Prostate gland (tissue), 2 donors: ENCODE results near the gene TP53RK. TPM values are rescaled to one million over a fixed set of nuclear protein-coding genes. Genes with fewer than 3 reads are reported as not detected.

Experiments used
- DNase-seq: peaks from one replicate; pipeline ENCODE4 v3.0.0-alpha.2; 2019; ENCODE audit warnings: low spot score
- H3K27ac ChIP-seq, 2 donors: fragments of 200-600 bp; sonication (generic); 2 replicates each; pipeline ENCODE4 v1.5.1; 2017 to 2019
- H3K27me3 ChIP-seq: fragments of 200-600 bp; sonication (generic); replicated peaks from 2 replicates; pipeline ENCODE4 v1.5.1; 2019; ENCODE audit not compliant: insufficient read depth
- H3K36me3 ChIP-seq, 2 donors: fragments of 200-600 bp; sonication (generic); 1 replicate in 1 of 2; 2 replicates in 1 of 2; pipeline versions ENCODE4 v1.5.1 to v1.8.1; 2017 to 2019
- H3K4me1 ChIP-seq: fragments of 200-600 bp; sonication (generic); replicated peaks from 2 replicates; pipeline ENCODE4 v1.5.1; 2019
- H3K4me3 ChIP-seq, 2 donors: fragments of 200-600 bp; sonication (generic); 2 replicates each; pipeline ENCODE4 v1.5.1; 2017 to 2019
- H3K9me3 ChIP-seq: fragments of 200-600 bp; sonication (generic); 2 replicates; pipeline ENCODE4 v1.5.1; 2017
- CTCF ChIP-seq, 4 experiments: fragments of 200-600 bp in 2 of 4; fragments of 450-650 bp in 2 of 4; sonication (generic) in 2 of 4; IDR thresholded peaks; 1 replicate in 3 of 4; 2 replicates in 1 of 4; pipeline ENCODE4 v1.5.1; 2016 to 2019; ENCODE audit warnings: antibody characterized with exemption in 4 of 4, mild to moderate bottlenecking in 2 of 4, moderate library complexity in 2 of 4
- POLR2A ChIP-seq: fragments of 450-650 bp; IDR thresholded peaks from one replicate; pipeline ENCODE4 v1.6.1; 2016; ENCODE audit warnings: antibody characterized with exemption, mild to moderate bottlenecking
- POLR2AphosphoS5 ChIP-seq: sonication (generic); formaldehyde crosslinking; IDR thresholded peaks from one replicate; pipeline ENCODE4 v1.6.1; 2017; ENCODE audit warnings: antibody characterized with exemption
- WGBS: methylation state at CpG from one replicate; pipeline ENCODE4 v1.1.5; 2018; 5-methylcytosine and 5-hydroxymethylcytosine counted together
- intact Hi-C: fragments of 100-400 bp; cut with DNase I; formaldehyde crosslinking; loops from one replicate; pipeline ENCODE4 v1.14.2; 2022
- total RNA-seq, 2 donors: library from RNA; depleted of rRNA; stranded (reverse); fragments of >200 nt; gene quantifications; one replicate each; pipeline ENCODE4 v1.1.0, GENCODE V29; 2016

Gene TP53RK
- total RNA-seq, 2 donors from 2014 or later, result 23.2 to 29.6 TPM

DNA sequence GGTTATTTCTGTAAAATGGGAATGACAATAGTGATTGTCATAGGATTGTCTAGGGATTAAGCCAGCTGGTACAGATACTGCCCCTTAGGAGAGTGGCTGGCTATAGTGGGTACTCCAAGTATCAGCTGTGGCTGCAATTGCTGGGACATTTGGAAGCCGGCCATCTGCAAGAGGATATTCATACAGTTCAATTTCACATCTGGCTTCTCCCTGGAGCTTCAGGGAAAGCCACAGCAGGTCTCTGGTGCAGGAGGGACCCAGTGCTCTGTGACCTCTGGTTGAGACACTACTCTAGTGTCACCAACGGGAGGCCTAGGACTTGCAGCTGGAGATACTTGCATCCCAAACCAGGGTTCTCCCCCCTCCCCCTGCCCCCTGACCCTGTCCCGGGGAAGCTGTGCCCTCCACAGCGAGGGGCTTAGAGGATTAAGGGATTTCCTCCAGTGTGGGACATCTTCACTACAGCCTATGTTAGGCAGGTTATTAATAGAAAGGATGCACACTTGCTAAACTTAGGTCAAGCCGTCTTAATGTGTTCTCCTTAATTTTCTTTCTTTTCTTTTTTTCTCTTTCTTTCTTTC, 22.9 kb upstream of the TP53RK start:
- H3K4me3 ChIP-seq, result no peak overlapping the region
- no peak for DNase-seq
- peaks cover 23% of the 10 kb centered on the region for H3K4me1 ChIP-seq
- H3K27me3 ChIP-seq, result no peaks in the 10 kb centered on the region
- H3K9me3 ChIP-seq, result no peaks in the 10 kb centered on the region
- intact Hi-C loops, result no loop called here
- 83% methylated on average over 5 of the region's 5 CpGs for WGBS
- TF ChIP-seq POLR2AphosphoS5, result no peak
- no peak for TF ChIP-seq CTCF (IDR thresholded peaks at IDR 0.05)
- no peak for TF ChIP-seq POLR2A
- peak overlapping the region; percentile 94 to 98 for H3K27ac ChIP-seq
- H3K36me3 ChIP-seq, result no peaks in the 10 kb centered on the region

GRCh38 chr20:46710153-46710913, 21.1 kb upstream of the TP53RK start:
- Histone ChIP-seq H3K27ac (peak overlapping the region; percentile 94 to 98), H3K4me1 (peaks cover 18% of the 10 kb centered on the region), H3K27me3 (no peaks in the 10 kb centered on the region), H3K9me3 (no peaks in the 10 kb centered on the region), H3K36me3 (no peaks in the 10 kb centered on the region), H3K4me3 (peak overlapping the region; percentile 64 to 65)
- intact Hi-C loops, result no loop called here
- WGBS, result 29% methylated on average over 22 of the region's 22 CpGs
- no peak for DNase-seq
- TF ChIP-seq CTCF (IDR thresholded peaks at IDR 0.05) (no peak), POLR2AphosphoS5 (no peak), POLR2A (no peak)

GRCh38 chr20:46709459-46710152, 20.4 kb upstream of the TP53RK start, which contains the start of gene SLC2A10:
Gene SLC2A10 (plus strand): TSS chr20:46709649. CDS start chr20:46709737, 88 bp downstream.
- Histone ChIP-seq H3K27ac (peak within 1 kb of the TSS; percentile 94 to 98), H3K4me1 (peaks cover 12% of the 10 kb centered on the region), H3K4me3 (peak within 1 kb of the TSS; percentile 64 to 65), H3K27me3 (no peaks in the 10 kb centered on the region), H3K36me3 (no peaks in the 10 kb centered on the region), H3K9me3 (no peaks in the 10 kb centered on the region)
- under 1% methylated on average over 45 of the region's 67 CpGs for WGBS
- intact Hi-C loops, result no loop called here
- TF ChIP-seq CTCF (IDR thresholded peaks at IDR 0.05) (peak in 2 of 4 experiments; percentile 15 to 31), POLR2A (peak; percentile 58), POLR2AphosphoS5 (no peak)
- DNase-seq, result peak; percentile 55

DNA sequence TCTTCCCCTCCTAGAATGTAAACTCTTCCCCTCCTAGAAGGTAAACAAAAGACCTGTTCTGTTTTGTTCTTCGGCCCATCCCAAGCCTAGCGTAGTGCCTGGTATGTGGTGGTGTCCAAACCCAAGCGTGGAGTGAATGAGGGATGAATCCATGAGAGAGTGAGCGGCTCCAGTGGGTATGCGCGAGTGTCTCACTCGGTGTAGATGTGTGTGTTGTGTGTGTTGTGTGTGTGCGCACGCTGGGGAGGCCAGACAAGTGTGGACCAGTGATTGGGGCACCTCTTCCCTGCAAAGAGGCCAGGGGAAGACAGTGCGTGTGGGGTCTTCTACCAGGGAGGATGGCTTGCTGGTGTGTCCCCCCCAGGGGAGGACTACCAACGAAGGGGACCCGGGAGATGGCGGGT, 19.8 kb upstream of the TP53RK start:
- intact Hi-C loops, result no loop called here
- TF ChIP-seq POLR2AphosphoS5, result peak; percentile 79
- peak; percentile 24 for TF ChIP-seq POLR2A
- TF ChIP-seq CTCF (IDR thresholded peaks at IDR 0.05), result no peak
- H3K27ac ChIP-seq, result peak overlapping the region; percentile 94 to 98
- no peaks in the 10 kb centered on the region for H3K36me3 ChIP-seq
- no peaks in the 10 kb centered on the region for H3K9me3 ChIP-seq
- peak overlapping the region; percentile 64 to 65 for H3K4me3 ChIP-seq
- 31% methylated on average over 13 of the region's 13 CpGs for WGBS
- DNase-seq, result peak; percentile 61
- no peaks in the 10 kb centered on the region for H3K27me3 ChIP-seq
- peaks cover 9% of the 10 kb centered on the region for H3K4me1 ChIP-seq
